AG04450 (cell line): ENCODE measurements around the gene GNPAT. TPM values are rescaled to one million over a fixed set of nuclear protein-coding genes. Genes with fewer than 3 reads are reported as not detected.

Experiments
- CTCF ChIA-PET: fragments of 300-600, 350-600 bp; formaldehyde crosslinking; extraction: SDS; loops from one replicate; lab custom pipeline; 2022; ENCODE audit warnings: antibody characterized with exemption, inconsistent platforms; lab: Charles Lee
- POLR2A ChIA-PET: fragments of 350-600 bp; formaldehyde crosslinking; extraction: SDS; loops from one replicate; lab custom pipeline; 2021; ENCODE audit warnings: antibody characterized with exemption, inconsistent platforms; lab: Yijun Ruan, JAX
- DNase-seq: peaks from one replicate; pipeline ENCODE4 v3.0.0-alpha.2; 2011; ENCODE audit warnings: low read depth, low spot score
- H3K27ac ChIP-seq: one replicate; pipeline ENCODE4 v1.5.1; 2012; ENCODE audit warnings: low read depth, low read length, control low read depth
- H3K27me3 ChIP-seq: one replicate; pipeline ENCODE4 v1.6.0; 2012; ENCODE audit warnings: low read length; ENCODE audit not compliant: control insufficient read depth, insufficient read depth
- H3K4me3 ChIP-seq: 2 replicates; pipeline ENCODE4 v1.5.1; 2011; ENCODE audit warnings: mild to moderate bottlenecking, low read depth, low read length, control low read depth
- H3K9me3 ChIP-seq: 2 replicates; pipeline ENCODE4 v1.5.1; 2012; ENCODE audit warnings: low read length; ENCODE audit not compliant: control insufficient read depth, insufficient read depth
- polyA plus RNA-seq: library from polyadenylated mRNA; depleted of rRNA; stranded (reverse); fragments of >200 nt; gene quantifications from 2 replicates; pipeline ENCODE4 v1.2.3, GENCODE V29; 2011
- TF ChIP-seq, protein P1 (sequence below): IDR thresholded peaks from 2 replicates; pipeline ENCODE4 v1.5.1; 2011; ENCODE audit warnings: low read depth, low read length, control low read depth, inconsistent platforms

GNPAT gene
- polyA plus RNA-seq, 1 experiment, result 56.1 TPM

DNA sequence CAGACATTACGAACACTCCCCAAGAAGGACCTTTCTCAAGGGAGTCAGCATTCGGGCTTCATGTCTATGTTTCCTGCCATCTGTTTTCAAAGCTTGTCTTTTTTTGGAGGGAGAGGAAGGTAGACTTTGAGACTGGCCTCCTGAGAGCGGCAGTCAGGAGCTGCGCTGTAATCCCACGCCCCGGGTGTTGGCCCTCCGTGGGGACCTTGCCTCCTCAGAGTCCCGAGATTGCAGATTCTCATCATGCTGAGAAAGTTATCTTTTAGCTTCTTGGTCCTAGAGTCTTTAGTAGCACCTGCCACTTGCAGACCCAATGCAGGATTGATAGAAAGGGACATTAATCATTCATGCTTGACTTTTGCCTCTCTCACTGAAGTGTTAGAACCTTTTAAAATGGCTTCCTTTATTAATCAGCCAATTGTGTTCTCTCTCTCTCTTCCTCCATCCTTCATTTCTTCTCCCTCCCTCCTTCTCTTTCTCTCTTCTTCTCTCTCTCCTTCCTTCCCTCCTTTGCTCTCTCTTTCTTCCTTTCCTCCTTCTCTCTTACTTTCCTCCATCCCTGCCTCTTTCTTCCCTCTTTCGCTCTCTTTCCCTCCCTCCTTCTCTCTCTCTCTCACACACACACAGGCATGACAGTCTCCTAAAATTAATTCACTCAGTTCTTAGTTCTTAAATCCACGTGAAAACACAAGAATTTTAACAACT lies 25.2 kb upstream of the GNPAT start:
- CTCF ChIA-PET, result interaction anchor here (0.6 kb wide), 1 partner anchor 8 kb away, joined by 3 read pairs; no protein-coding TSS in a partner anchor
- POLR2A ChIA-PET, result no interaction called here
- no peak for DNase-seq
- H3K9me3 ChIP-seq, result no peaks in the 10 kb centered on the region; the same call in 1 of the 2 replicates
- H3K27ac ChIP-seq, result no peak overlapping the region
- TF ChIP-seq, protein P1, sequence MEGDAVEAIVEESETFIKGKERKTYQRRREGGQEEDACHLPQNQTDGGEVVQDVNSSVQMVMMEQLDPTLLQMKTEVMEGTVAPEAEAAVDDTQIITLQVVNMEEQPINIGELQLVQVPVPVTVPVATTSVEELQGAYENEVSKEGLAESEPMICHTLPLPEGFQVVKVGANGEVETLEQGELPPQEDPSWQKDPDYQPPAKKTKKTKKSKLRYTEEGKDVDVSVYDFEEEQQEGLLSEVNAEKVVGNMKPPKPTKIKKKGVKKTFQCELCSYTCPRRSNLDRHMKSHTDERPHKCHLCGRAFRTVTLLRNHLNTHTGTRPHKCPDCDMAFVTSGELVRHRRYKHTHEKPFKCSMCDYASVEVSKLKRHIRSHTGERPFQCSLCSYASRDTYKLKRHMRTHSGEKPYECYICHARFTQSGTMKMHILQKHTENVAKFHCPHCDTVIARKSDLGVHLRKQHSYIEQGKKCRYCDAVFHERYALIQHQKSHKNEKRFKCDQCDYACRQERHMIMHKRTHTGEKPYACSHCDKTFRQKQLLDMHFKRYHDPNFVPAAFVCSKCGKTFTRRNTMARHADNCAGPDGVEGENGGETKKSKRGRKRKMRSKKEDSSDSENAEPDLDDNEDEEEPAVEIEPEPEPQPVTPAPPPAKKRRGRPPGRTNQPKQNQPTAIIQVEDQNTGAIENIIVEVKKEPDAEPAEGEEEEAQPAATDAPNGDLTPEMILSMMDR, result no peak
- no peak overlapping the region for H3K4me3 ChIP-seq
- H3K27me3 ChIP-seq, result peaks cover 28% of the 10 kb centered on the region

DNA sequence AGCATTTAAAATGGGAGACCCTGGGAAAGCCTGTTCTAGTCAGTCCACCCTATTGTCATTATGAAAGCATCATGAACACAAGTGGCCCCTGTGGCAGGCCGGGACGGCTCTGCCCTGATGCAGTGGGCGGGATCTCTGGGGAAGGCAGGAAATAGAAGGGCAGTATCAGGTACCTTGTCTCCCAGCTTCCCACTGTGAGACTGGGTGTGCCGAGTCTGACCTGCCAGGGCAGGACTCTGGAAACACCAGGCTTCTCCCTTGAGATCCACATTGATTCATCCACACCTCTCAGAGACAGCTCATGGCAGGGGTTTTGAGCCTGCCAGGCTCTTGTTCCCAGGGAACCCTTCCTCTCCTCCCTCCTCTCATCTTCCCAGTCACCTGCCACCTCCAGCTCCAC lies 24.5 kb upstream of the GNPAT start:
- no peak for DNase-seq
- peaks cover 28% of the 10 kb centered on the region for H3K27me3 ChIP-seq
- H3K4me3 ChIP-seq, result no peak overlapping the region
- no peak overlapping the region for H3K27ac ChIP-seq
- TF ChIP-seq, protein P1, result no peak
- ChIA-PET CTCF (interaction anchor here (0.6 kb wide), 1 partner anchor 9 kb away, joined by 3 read pairs; no protein-coding TSS in a partner anchor), POLR2A (no interaction called here)
- H3K9me3 ChIP-seq, result no peaks in the 10 kb centered on the region; the same call in 1 of the 2 replicates

DNA sequence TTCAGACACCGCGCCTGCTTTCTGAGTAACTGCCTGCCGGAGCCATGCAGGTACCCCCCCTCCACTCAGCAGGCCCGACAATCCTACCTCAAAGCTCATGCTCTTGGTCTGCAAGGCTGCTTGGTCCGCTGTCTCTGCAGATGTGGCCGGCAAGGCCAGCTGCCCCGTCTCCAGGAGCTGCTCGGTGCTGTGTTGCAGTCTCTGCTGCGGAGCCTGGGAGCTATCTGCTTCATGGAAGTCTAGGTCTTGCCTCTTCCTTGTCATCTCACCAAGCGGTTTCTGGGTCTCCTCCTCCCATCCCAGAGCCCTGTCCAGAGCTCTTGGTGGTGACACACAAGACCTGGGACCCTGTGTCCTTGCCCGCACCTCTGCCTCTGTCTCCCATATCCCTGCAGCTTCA lies 24.0 kb upstream of the GNPAT start:
- H3K9me3 ChIP-seq, result no peaks in the 10 kb centered on the region; the same call in 1 of the 2 replicates
- no peak overlapping the region for H3K4me3 ChIP-seq
- ChIA-PET CTCF (no interaction called here), POLR2A (no interaction called here)
- no peak overlapping the region for H3K27ac ChIP-seq
- no peak for DNase-seq
- TF ChIP-seq, protein P1, result no peak
- peaks cover 28% of the 10 kb centered on the region for H3K27me3 ChIP-seq

DNA sequence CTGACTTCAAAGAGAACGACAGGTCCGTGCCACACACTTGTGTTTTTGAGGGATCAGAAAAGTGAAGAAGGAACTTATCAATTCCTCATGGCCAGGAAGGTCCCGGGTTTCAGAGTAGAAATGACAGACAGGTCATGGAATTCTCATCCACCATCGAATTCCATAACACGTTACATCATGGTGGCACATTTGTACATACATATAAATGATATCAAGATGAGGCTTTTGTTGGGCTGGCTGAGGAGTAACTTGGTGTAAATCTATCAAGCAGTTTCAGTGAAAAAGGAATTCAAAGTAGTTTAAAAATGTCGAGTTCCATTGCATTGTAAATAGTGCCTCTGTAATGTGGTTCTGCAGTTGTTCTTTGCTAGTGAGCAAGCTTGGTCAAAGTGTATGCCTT lies 22.9 kb upstream of the GNPAT start:
- TF ChIP-seq, protein P1, result no peak
- ChIA-PET CTCF (no interaction called here), POLR2A (no interaction called here)
- no peak for DNase-seq
- H3K9me3 ChIP-seq, result no peaks in the 10 kb centered on the region; the same call in 1 of the 2 replicates
- H3K27ac ChIP-seq, result no peak overlapping the region
- peaks cover 25% of the 10 kb centered on the region for H3K27me3 ChIP-seq
- no peak overlapping the region for H3K4me3 ChIP-seq
